ENCODE data around the gene KCNQ1. TPM values are rescaled to one million over a fixed set of nuclear protein-coding genes. Genes with fewer than 3 reads are reported as not detected.

The KCNQ1 gene
- total RNA-seq, 1 donor from 2014 or later, result 0.16 TPM

DNA sequence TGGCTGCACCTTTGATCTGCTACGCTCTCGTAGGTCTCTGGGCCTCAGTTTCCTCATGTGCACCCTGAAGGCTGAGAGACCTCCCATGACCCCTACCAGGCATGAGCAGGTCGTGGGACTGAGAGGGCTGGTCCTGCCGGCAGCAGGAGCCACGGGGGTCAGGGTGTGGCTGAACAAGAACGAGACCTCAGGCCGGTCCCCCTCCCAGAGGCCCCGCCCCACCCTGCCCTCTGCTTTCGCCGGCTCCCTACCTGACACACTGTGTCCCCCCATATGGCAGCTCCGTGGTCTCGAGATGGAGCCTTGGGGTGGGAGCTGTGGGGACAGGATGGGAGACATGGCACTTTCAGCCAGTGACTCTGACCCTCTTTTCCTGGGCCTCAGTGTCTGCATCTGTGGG lies 400.2 kb downstream of the KCNQ1 start:
- Mint-ChIP-seq H3K27ac (ENCODE audit: unreplicated experiment) (no peak overlapping the region), H3K4me3 (ENCODE audit: unreplicated experiment) (no peak overlapping the region), H3K4me1 (ENCODE audit: unreplicated experiment) (no peaks in the 10 kb centered on the region), H3K9me3 (ENCODE audit: unreplicated experiment) (no peaks in the 10 kb centered on the region), H3K27me3 (ENCODE audit: unreplicated experiment) (peaks cover 2% of the 10 kb centered on the region), H3K36me3 (ENCODE audit: unreplicated experiment) (no peaks in the 10 kb centered on the region)
- TF ChIP-seq, protein P1, sequence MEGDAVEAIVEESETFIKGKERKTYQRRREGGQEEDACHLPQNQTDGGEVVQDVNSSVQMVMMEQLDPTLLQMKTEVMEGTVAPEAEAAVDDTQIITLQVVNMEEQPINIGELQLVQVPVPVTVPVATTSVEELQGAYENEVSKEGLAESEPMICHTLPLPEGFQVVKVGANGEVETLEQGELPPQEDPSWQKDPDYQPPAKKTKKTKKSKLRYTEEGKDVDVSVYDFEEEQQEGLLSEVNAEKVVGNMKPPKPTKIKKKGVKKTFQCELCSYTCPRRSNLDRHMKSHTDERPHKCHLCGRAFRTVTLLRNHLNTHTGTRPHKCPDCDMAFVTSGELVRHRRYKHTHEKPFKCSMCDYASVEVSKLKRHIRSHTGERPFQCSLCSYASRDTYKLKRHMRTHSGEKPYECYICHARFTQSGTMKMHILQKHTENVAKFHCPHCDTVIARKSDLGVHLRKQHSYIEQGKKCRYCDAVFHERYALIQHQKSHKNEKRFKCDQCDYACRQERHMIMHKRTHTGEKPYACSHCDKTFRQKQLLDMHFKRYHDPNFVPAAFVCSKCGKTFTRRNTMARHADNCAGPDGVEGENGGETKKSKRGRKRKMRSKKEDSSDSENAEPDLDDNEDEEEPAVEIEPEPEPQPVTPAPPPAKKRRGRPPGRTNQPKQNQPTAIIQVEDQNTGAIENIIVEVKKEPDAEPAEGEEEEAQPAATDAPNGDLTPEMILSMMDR (IDR thresholded peaks at IDR 0.05), result no peak
- DNase-seq (ENCODE audit: extremely low spot score, unreplicated experiment), result no peak

DNA sequence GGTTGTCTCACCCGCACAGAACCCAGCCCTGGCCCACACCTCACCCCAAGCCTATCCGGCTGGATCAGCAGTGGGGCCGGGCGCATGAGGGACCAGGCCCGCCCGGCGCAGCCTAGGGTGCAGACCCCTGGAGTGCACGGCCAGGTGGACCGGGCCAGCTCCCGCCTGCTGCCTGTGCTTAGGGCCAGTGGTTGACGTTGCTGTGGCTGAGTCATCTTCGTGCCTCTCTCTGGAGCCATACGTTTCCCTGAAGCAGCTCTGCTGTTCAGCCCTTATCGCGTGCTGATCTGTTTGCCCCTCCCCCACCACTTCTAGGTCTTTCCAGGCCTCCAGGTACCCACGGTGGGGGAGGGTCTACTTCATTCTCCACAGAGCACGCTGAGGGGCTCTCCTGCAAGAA lies 401.2 kb downstream of the KCNQ1 start:
- H3K4me3 Mint-ChIP-seq (ENCODE audit: unreplicated experiment), result no peak overlapping the region
- no peaks in the 10 kb centered on the region for H3K4me1 Mint-ChIP-seq (ENCODE audit: unreplicated experiment)
- H3K27ac Mint-ChIP-seq (ENCODE audit: unreplicated experiment), result no peak overlapping the region
- peaks cover 2% of the 10 kb centered on the region for H3K27me3 Mint-ChIP-seq (ENCODE audit: unreplicated experiment)
- DNase-seq (ENCODE audit: extremely low spot score, unreplicated experiment), result no peak
- TF ChIP-seq, protein P1 (IDR thresholded peaks at IDR 0.05), result no peak
- H3K9me3 Mint-ChIP-seq (ENCODE audit: unreplicated experiment), result no peaks in the 10 kb centered on the region
- H3K36me3 Mint-ChIP-seq (ENCODE audit: unreplicated experiment), result no peaks in the 10 kb centered on the region

DNA sequence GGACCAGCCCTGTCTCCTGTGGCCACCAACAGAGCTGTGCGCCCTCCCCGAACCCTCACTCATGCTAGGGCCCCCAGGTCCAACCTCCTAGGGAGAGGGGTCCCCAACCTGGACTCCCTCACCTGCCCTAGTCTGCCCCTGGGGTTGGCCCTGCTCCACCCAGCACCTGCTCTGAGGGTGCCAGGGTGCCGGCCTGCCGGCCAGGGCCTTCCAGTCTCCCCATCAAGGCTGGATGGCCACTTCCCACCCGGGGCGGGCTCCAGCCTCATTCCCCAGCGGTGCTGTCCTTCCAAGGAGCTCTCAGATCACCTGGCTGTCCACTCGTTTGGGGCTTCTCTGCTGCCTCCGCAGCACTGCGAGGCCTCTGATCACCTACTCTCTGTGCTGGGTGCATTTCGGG lies 401.7 kb downstream of the KCNQ1 start:
- H3K27me3 Mint-ChIP-seq (ENCODE audit: unreplicated experiment), result peaks cover 2% of the 10 kb centered on the region
- no peaks in the 10 kb centered on the region for H3K36me3 Mint-ChIP-seq (ENCODE audit: unreplicated experiment)
- no peak for DNase-seq (ENCODE audit: extremely low spot score, unreplicated experiment)
- H3K4me3 Mint-ChIP-seq (ENCODE audit: unreplicated experiment), result no peak overlapping the region
- H3K4me1 Mint-ChIP-seq (ENCODE audit: unreplicated experiment), result no peaks in the 10 kb centered on the region
- no peaks in the 10 kb centered on the region for H3K9me3 Mint-ChIP-seq (ENCODE audit: unreplicated experiment)
- TF ChIP-seq, protein P1 (IDR thresholded peaks at IDR 0.05), result no peak
- no peak overlapping the region for H3K27ac Mint-ChIP-seq (ENCODE audit: unreplicated experiment)

DNA sequence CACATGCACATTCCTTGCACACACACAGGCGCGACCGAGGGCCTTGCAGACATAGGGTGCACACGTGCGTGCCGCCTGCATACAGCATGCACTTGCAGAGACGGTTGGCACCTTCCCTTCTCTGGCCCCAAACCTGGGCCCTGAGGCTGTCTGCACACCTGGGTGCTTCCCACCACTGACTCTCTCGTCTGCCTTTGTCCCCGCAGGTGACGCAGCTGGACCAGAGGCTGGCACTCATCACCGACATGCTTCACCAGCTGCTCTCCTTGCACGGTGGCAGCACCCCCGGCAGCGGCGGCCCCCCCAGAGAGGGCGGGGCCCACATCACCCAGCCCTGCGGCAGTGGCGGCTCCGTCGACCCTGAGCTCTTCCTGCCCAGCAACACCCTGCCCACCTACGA lies 402.8 kb downstream of the KCNQ1 start:
- TF ChIP-seq, protein P1 (IDR thresholded peaks at IDR 0.05), result no peak
- H3K9me3 Mint-ChIP-seq (ENCODE audit: unreplicated experiment), result no peaks in the 10 kb centered on the region
- no peak overlapping the region for H3K4me3 Mint-ChIP-seq (ENCODE audit: unreplicated experiment)
- no peak for DNase-seq (ENCODE audit: extremely low spot score, unreplicated experiment)
- no peaks in the 10 kb centered on the region for H3K27me3 Mint-ChIP-seq (ENCODE audit: unreplicated experiment)
- no peak overlapping the region for H3K27ac Mint-ChIP-seq (ENCODE audit: unreplicated experiment)
- H3K36me3 Mint-ChIP-seq (ENCODE audit: unreplicated experiment), result no peaks in the 10 kb centered on the region
- H3K4me1 Mint-ChIP-seq (ENCODE audit: unreplicated experiment), result no peaks in the 10 kb centered on the region

DNA sequence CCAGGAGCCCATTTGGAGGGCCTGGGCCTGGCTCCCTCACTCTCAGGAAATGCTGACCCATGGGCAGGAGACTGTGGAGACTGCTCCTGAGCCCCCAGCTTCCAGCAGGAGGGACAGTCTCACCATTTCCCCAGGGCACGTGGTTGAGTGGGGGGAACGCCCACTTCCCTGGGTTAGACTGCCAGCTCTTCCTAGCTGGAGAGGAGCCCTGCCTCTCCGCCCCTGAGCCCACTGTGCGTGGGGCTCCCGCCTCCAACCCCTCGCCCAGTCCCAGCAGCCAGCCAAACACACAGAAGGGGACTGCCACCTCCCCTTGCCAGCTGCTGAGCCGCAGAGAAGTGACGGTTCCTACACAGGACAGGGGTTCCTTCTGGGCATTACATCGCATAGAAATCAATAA lies 403.7 kb downstream of the KCNQ1 start:
- TF ChIP-seq, protein P1 (IDR thresholded peaks at IDR 0.05), result no peak
- no peaks in the 10 kb centered on the region for H3K9me3 Mint-ChIP-seq (ENCODE audit: unreplicated experiment)
- no peak for DNase-seq (ENCODE audit: extremely low spot score, unreplicated experiment)
- H3K27ac Mint-ChIP-seq (ENCODE audit: unreplicated experiment), result no peak overlapping the region
- H3K36me3 Mint-ChIP-seq (ENCODE audit: unreplicated experiment), result no peaks in the 10 kb centered on the region
- no peaks in the 10 kb centered on the region for H3K27me3 Mint-ChIP-seq (ENCODE audit: unreplicated experiment)
- H3K4me1 Mint-ChIP-seq (ENCODE audit: unreplicated experiment), result no peaks in the 10 kb centered on the region
- H3K4me3 Mint-ChIP-seq (ENCODE audit: unreplicated experiment), result no peak overlapping the region

Data from osteocyte (in vitro differentiated cells).